ENCODE measurements around the gene GALNT9.

GRCh38 chr12:132278401-132279183 lies 50.8 kb downstream of the GALNT9 start:
- no peak for TF ChIP-seq YY1 (IDR thresholded peaks at IDR 0.05; ENCODE audit: low read depth)
- TF ChIP-seq POLR2AphosphoS5 (IDR thresholded peaks at IDR 0.05; ENCODE audit: low read depth, low read length): no peak
- no peak for TF ChIP-seq CTCF (IDR thresholded peaks at IDR 0.05)
- no peak for TF ChIP-seq FOXJ3 (CRISPR knock-in tag; IDR thresholded peaks at IDR 0.05)
- TF ChIP-seq TAF1 (IDR thresholded peaks at IDR 0.05; ENCODE audit: borderline replicate concordance, low read depth, low read length): no peak
- TF ChIP-seq TCF12 (IDR thresholded peaks at IDR 0.05): no peak
- TF ChIP-seq RFX5 (IDR thresholded peaks at IDR 0.05; ENCODE audit: low read length): no peak
- TF ChIP-seq, protein P1, sequence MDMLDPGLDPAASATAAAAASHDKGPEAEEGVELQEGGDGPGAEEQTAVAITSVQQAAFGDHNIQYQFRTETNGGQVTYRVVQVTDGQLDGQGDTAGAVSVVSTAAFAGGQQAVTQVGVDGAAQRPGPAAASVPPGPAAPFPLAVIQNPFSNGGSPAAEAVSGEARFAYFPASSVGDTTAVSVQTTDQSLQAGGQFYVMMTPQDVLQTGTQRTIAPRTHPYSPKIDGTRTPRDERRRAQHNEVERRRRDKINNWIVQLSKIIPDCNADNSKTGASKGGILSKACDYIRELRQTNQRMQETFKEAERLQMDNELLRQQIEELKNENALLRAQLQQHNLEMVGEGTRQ (IDR thresholded peaks at IDR 0.05; ENCODE audit: borderline replicate concordance, low read depth, low read length): no peak

Data from SK-N-SH (cell line).